SK-N-SH (cell line): ENCODE measurements around the gene TPRG1L. TPM values are rescaled to one million over a fixed set of nuclear protein-coding genes. Genes with fewer than 3 reads are reported as not detected.

Experiments used
- CTCF ChIA-PET: fragments of 300-600, 350-600 bp; formaldehyde crosslinking; extraction: SDS; loops from one replicate; lab custom pipeline; 2021; lab: Yijun Ruan, JAX
- POLR2A ChIA-PET: fragments of 350-600 bp; sonication (Branson Sonifier 250); formaldehyde crosslinking; extraction: SDS; loops from one replicate; lab custom pipeline; 2020; ENCODE audit warnings: antibody characterized with exemption, inconsistent platforms; lab: Yijun Ruan, JAX
- DNase-seq: peaks from one replicate; pipeline ENCODE4 v3.0.0; 2012
- H2AFZ ChIP-seq: fragments of 200-600 bp; sonication (generic); 2 replicates; pipeline ENCODE4 v1.8.1; 2016; ENCODE audit warnings: antibody characterized with exemption, mild to moderate bottlenecking, low read depth
- H3F3A ChIP-seq: fragments of 200-600 bp; sonication (generic); replicated peaks from 2 replicates; pipeline ENCODE3; 2016; ENCODE audit warnings: antibody characterized with exemption, mild to moderate bottlenecking; ENCODE audit not compliant: insufficient read depth
- H3K27ac ChIP-seq, 2 experiments: fragments of 200-500 bp in 1 of 2; fragments of 200-600 bp in 1 of 2; sonication (Bioruptor generic) in 1 of 2; sonication (generic), shearing (Covaris generic) in 1 of 2; 2 replicates each; pipeline versions ENCODE4 v1.5.1 to v1.6.1; 2014 to 2016; ENCODE audit warnings: low read depth in 2 of 2, inconsistent platforms in 1 of 2, low read length in 1 of 2, mild to moderate bottlenecking in 1 of 2, mixed read lengths in 1 of 2
- H3K27me3 ChIP-seq: fragments of 200-600 bp; sonication (generic), shearing (Covaris generic); 2 replicates; pipeline ENCODE4 v1.6.1; 2016; ENCODE audit warnings: mixed run types; ENCODE audit not compliant: insufficient read depth
- H3K36me3 ChIP-seq, 2 experiments: fragments of 200-500 bp in 1 of 2; fragments of 200-600 bp in 1 of 2; sonication (Bioruptor generic) in 1 of 2; sonication (generic) in 1 of 2; replicated peaks in 1 of 2; 2 replicates each; pipeline versions ENCODE3 to v1.5.1; 2014 to 2016; ENCODE audit warnings: low read length in 1 of 2, mild to moderate bottlenecking in 1 of 2; ENCODE audit not compliant: insufficient read depth in 2 of 2, control insufficient read depth in 1 of 2
- H3K4me1 ChIP-seq, 2 experiments: fragments of 200-500 bp in 1 of 2; fragments of 200-600 bp in 1 of 2; sonication (Bioruptor generic) in 1 of 2; sonication (generic), shearing (Covaris generic) in 1 of 2; 2 replicates each; pipeline versions ENCODE4 v1.5.1 to v1.6.1; 2014 to 2016; ENCODE audit warnings: low read depth in 1 of 2, low read length in 1 of 2, mixed run types in 1 of 2; ENCODE audit not compliant: insufficient read depth in 2 of 2, control insufficient read depth in 1 of 2
- H3K4me2 ChIP-seq: fragments of 200-600 bp; sonication (generic), shearing (Covaris generic); 2 replicates; pipeline ENCODE4 v1.6.1; 2017; ENCODE audit warnings: mixed run types
- H3K4me3 ChIP-seq, 2 experiments: fragments of 200-500 bp in 1 of 2; fragments of 200-600 bp in 1 of 2; sonication (Bioruptor generic) in 1 of 2; sonication (generic), shearing (Covaris generic) in 1 of 2; 2 replicates each; pipeline versions ENCODE4 v1.5.1 to v1.8.1; 2014 to 2016; ENCODE audit warnings: low read depth in 2 of 2, inconsistent platforms in 1 of 2, low read length in 1 of 2, mild to moderate bottlenecking in 1 of 2, mixed read lengths in 1 of 2, moderate library complexity in 1 of 2
- H3K79me2 ChIP-seq: fragments of 200-600 bp; sonication (generic); 2 replicates; pipeline ENCODE4 v1.8.1; 2017; ENCODE audit warnings: mild to moderate bottlenecking; ENCODE audit not compliant: insufficient read depth
- H3K9ac ChIP-seq: fragments of 200-600 bp; sonication (generic); 2 replicates; pipeline ENCODE4 v1.6.1; 2017; ENCODE audit warnings: mixed run types
- H3K9me2 ChIP-seq: fragments of 200-600 bp; sonication (generic); 2 replicates; pipeline ENCODE4 v1.6.1; 2017; ENCODE audit warnings: mixed run types
- H3K9me3 ChIP-seq: fragments of 200-600 bp; sonication (generic); 2 replicates; pipeline ENCODE4 v1.6.1; 2017; ENCODE audit warnings: mixed run types, mild to moderate bottlenecking, moderate library complexity
- H4K20me1 ChIP-seq: fragments of 200-600 bp; sonication (generic); 2 replicates; pipeline ENCODE4 v1.6.1; 2017; ENCODE audit warnings: mild to moderate bottlenecking, mixed run types; ENCODE audit not compliant: insufficient read depth
- CTCF ChIP-seq: fragments of 200-600 bp; sonication (generic); IDR thresholded peaks from 2 replicates; pipeline ENCODE4 v1.6.1; 2017; ENCODE audit warnings: antibody characterized with exemption, mild to moderate bottlenecking, moderate library complexity
- EP300 ChIP-seq, 2 experiments: IDR thresholded peaks; 2 replicates each; pipeline versions ENCODE4 v1.4.0 to v1.6.1; 2012; ENCODE audit warnings: borderline replicate concordance in 1 of 2, low read depth in 1 of 2, low read length in 1 of 2
- GATA2 ChIP-seq: sonication (generic); formaldehyde crosslinking; IDR thresholded peaks from 2 replicates; pipeline ENCODE4 v1.5.0; 2020; ENCODE audit warnings: mild to moderate bottlenecking, missing genetic modification reagents
- IRF3 ChIP-seq: fragments of 150-350 bp; IDR thresholded peaks from 2 replicates; pipeline ENCODE4 v1.6.1; 2016; ENCODE audit warnings: mild to moderate bottlenecking, low read depth, low read length
- JUND ChIP-seq: IDR thresholded peaks from 2 replicates; pipeline ENCODE4 v1.4.0; 2012
- MEF2A ChIP-seq: IDR thresholded peaks from 2 replicates; pipeline ENCODE4 v1.4.0; 2012; ENCODE audit warnings: low read depth, borderline replicate concordance
- MXI1 ChIP-seq: IDR thresholded peaks from 2 replicates; pipeline ENCODE4 v1.6.1; 2012; ENCODE audit warnings: mild to moderate bottlenecking, low read depth, low read length, improper control_type of control experiment
- POLR2AphosphoS5 ChIP-seq: IDR thresholded peaks from 2 replicates; pipeline ENCODE4 v1.6.1; 2012; ENCODE audit warnings: low read depth, low read length
- REST ChIP-seq: IDR thresholded peaks from 2 replicates; pipeline ENCODE4 v1.6.1; 2012; ENCODE audit warnings: mild to moderate bottlenecking, low read depth, low read length, moderate library complexity
- RXRA ChIP-seq: IDR thresholded peaks from 2 replicates; pipeline ENCODE4 v1.4.0; 2012; ENCODE audit warnings: low read depth, mild to moderate bottlenecking, borderline replicate concordance
- SIN3A ChIP-seq: IDR thresholded peaks from 2 replicates; pipeline ENCODE4 v1.6.1; 2012; ENCODE audit warnings: low read depth, mild to moderate bottlenecking, low read length, moderate library complexity, borderline replicate concordance
- SMC3 ChIP-seq: IDR thresholded peaks from 2 replicates; pipeline ENCODE4 v1.6.1; 2012; ENCODE audit warnings: low read depth, low read length, improper control_type of control experiment
- TAF1 ChIP-seq: IDR thresholded peaks from 2 replicates; pipeline ENCODE4 v1.6.1; 2012; ENCODE audit warnings: low read depth, mild to moderate bottlenecking, low read length, moderate library complexity, borderline replicate concordance
- USF1 ChIP-seq: IDR thresholded peaks from 2 replicates; pipeline ENCODE4 v1.4.0; 2012; ENCODE audit warnings: low read depth, borderline replicate concordance
- WGBS: methylation state at CpG from one replicate; pipeline ENCODE4 v1.1.6; 2017; ENCODE audit warnings: low lambda C conversion rate; 5-methylcytosine and 5-hydroxymethylcytosine counted together
- polyA plus RNA-seq, 3 experiments: library from polyadenylated mRNA; depleted of rRNA; stranded (reverse); fragments of >200 nt; gene quantifications; 2 replicates each; pipeline ENCODE4 v1.2.3, GENCODE V29; 2012

TPRG1L gene
- polyA plus RNA-seq, 1 of the 3 experiments (the other 2 are of a cell fraction), result 25.9 TPM

- peak; percentile 99 for DNase-seq
- no peaks in the 10 kb centered on the region for H3K79me2 ChIP-seq
- 5% methylated on average over 14 of the region's 87 CpGs for WGBS
- H4K20me1 ChIP-seq, result no peaks in the 10 kb centered on the region
- no peaks in the 10 kb centered on the region for H3K9me2 ChIP-seq
- no peaks in the 10 kb centered on the region for H3K36me3 ChIP-seq
- peak within 1 kb of the TSS; percentile 74; the same call in 1 of the 2 replicates for H3K4me2 ChIP-seq
- H3K9me3 ChIP-seq, result no peaks in the 10 kb centered on the region
- TF ChIP-seq REST, result no peak
- TF ChIP-seq MXI1, result peak; percentile 57; the same call in 1 of the 2 replicates
- TF ChIP-seq SIN3A, result no peak
- no peak for TF ChIP-seq SMC3
- TF ChIP-seq GATA2 (CRISPR knock-in tag), result no peak
- TF ChIP-seq TAF1, result no peak
- TF ChIP-seq EP300 (IDR thresholded peaks at IDR 0.05; ENCODE audit: borderline replicate concordance in 1 of 2, low read depth in 1 of 2, low read length in 1 of 2), result no peak
- TF ChIP-seq, all 33 proteins: peak for 1
- Histone ChIP-seq H2AFZ (peak within 1 kb of the TSS; percentile 11; the same call in 1 of the 2 replicates), H3K4me3 (peak within 1 kb of the TSS; percentile 26 to 54; a peak in 2 of 4 replicates), H3K27me3 (no peaks in the 10 kb centered on the region), H3K27ac (no peak within 1 kb of the TSS), H3K4me1 (peaks cover 0 to 38% of the 10 kb centered on the region in 2 experiments; a peak in 2 of 4 replicates), H3K9ac (no peak within 1 kb of the TSS), H3F3A (no peaks in the 10 kb centered on the region)
- CTCF ChIA-PET, result interaction anchor here (0.7 to 4.0 kb wide), 5 partner anchors 12 to 140 kb away, joined by 3 to 18 read pairs (median 3); no protein-coding TSS in a partner anchor
- POLR2A ChIA-PET, result no interaction called here
Observed at GRCh38 chr1:3611170-3612019, 13.4 kb upstream of the TPRG1L start, which contains the start of gene MEGF6. Gene MEGF6 (minus strand): TSS chr1:3611508. CDS start chr1:3611268, 240 bp downstream.

GRCh38 chr1:3612123-3612522, 12.7 kb upstream of the TPRG1L start:
- no peaks in the 10 kb centered on the region for H3F3A ChIP-seq
- POLR2A ChIA-PET, result no interaction called here
- H3K36me3 ChIP-seq, result no peaks in the 10 kb centered on the region
- no peaks in the 10 kb centered on the region for H3K9me3 ChIP-seq
- WGBS, result 96% methylated on average over 4 of the region's 7 CpGs
- H3K27ac ChIP-seq, result no peak overlapping the region
- H3K9me2 ChIP-seq, result no peaks in the 10 kb centered on the region
- peaks cover 0 to 38% of the 10 kb centered on the region in 2 experiments; a peak in 2 of 4 replicates for H3K4me1 ChIP-seq
- H3K4me3 ChIP-seq, result peak overlapping the region in 1 of 2 experiments; percentile 37; a peak in 2 of 4 replicates
- no peaks in the 10 kb centered on the region for H4K20me1 ChIP-seq
- no peak overlapping the region for H3K4me2 ChIP-seq
- no peaks in the 10 kb centered on the region for H3K79me2 ChIP-seq
- CTCF ChIA-PET, result interaction anchor here (3.9 kb wide), 1 partner anchor 13 kb away, joined by 17 read pairs; no protein-coding TSS in a partner anchor
- no peak overlapping the region for H3K9ac ChIP-seq
- no peaks in the 10 kb centered on the region for H3K27me3 ChIP-seq
- TF ChIP-seq MXI1 (no peak), POLR2AphosphoS5 (no peak), CTCF (no peak), USF1 (no peak), JUND (no peak), MEF2A (no peak), RXRA (no peak), IRF3 (no peak)
- H2AFZ ChIP-seq, result peak overlapping the region; percentile 11; the same call in 1 of the 2 replicates
- no peak for DNase-seq
